ENCODE results near the gene RFC3.

The RFC3 gene, protein sequence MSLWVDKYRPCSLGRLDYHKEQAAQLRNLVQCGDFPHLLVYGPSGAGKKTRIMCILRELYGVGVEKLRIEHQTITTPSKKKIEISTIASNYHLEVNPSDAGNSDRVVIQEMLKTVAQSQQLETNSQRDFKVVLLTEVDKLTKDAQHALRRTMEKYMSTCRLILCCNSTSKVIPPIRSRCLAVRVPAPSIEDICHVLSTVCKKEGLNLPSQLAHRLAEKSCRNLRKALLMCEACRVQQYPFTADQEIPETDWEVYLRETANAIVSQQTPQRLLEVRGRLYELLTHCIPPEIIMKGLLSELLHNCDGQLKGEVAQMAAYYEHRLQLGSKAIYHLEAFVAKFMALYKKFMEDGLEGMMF

GRCh38 chr13:33817901-33818706 lies at the start of gene RFC3:
TSS of gene RFC3 (plus strand) at chr13:33818149. CDS start at chr13:33818179, 30 bp downstream.
- Histone ChIP-seq H3K27ac (peak within 1 kb of the TSS; percentile 53), H3K4me3 (ENCODE audit: low read depth in 1 of 2, low read length in 1 of 2) (peak within 1 kb of the TSS; percentile 74 to 81), H3K36me3 (peaks cover 4% of the 10 kb centered on the region), H3K4me1 (ENCODE audit: control insufficient read depth in 1 of 2, insufficient read depth in 1 of 2, low read depth in 1 of 2, low read length in 1 of 2) (peaks cover 10 to 11% of the 10 kb centered on the region in 2 experiments), H3K9me3 (no peaks in the 10 kb centered on the region), H3K27me3 (peaks cover 18% of the 10 kb centered on the region)
- TF ChIP-seq, protein P1, sequence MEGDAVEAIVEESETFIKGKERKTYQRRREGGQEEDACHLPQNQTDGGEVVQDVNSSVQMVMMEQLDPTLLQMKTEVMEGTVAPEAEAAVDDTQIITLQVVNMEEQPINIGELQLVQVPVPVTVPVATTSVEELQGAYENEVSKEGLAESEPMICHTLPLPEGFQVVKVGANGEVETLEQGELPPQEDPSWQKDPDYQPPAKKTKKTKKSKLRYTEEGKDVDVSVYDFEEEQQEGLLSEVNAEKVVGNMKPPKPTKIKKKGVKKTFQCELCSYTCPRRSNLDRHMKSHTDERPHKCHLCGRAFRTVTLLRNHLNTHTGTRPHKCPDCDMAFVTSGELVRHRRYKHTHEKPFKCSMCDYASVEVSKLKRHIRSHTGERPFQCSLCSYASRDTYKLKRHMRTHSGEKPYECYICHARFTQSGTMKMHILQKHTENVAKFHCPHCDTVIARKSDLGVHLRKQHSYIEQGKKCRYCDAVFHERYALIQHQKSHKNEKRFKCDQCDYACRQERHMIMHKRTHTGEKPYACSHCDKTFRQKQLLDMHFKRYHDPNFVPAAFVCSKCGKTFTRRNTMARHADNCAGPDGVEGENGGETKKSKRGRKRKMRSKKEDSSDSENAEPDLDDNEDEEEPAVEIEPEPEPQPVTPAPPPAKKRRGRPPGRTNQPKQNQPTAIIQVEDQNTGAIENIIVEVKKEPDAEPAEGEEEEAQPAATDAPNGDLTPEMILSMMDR (IDR thresholded peaks at IDR 0.05): peak; percentile 15

GRCh38 chr13:33771296-33771695 lies 46.7 kb upstream of the RFC3 start:
- Histone ChIP-seq H3K27me3 (no peaks in the 10 kb centered on the region), H3K9me3 (no peaks in the 10 kb centered on the region), H3K4me1 (ENCODE audit: control insufficient read depth in 1 of 2, insufficient read depth in 1 of 2, low read depth in 1 of 2, low read length in 1 of 2) (no peaks in the 10 kb centered on the region), H3K4me3 (ENCODE audit: low read depth in 1 of 2, low read length in 1 of 2) (no peak overlapping the region), H3K27ac (no peak overlapping the region), H3K36me3 (no peaks in the 10 kb centered on the region)
- TF ChIP-seq, protein P1 (IDR thresholded peaks at IDR 0.05): no peak

DNA sequence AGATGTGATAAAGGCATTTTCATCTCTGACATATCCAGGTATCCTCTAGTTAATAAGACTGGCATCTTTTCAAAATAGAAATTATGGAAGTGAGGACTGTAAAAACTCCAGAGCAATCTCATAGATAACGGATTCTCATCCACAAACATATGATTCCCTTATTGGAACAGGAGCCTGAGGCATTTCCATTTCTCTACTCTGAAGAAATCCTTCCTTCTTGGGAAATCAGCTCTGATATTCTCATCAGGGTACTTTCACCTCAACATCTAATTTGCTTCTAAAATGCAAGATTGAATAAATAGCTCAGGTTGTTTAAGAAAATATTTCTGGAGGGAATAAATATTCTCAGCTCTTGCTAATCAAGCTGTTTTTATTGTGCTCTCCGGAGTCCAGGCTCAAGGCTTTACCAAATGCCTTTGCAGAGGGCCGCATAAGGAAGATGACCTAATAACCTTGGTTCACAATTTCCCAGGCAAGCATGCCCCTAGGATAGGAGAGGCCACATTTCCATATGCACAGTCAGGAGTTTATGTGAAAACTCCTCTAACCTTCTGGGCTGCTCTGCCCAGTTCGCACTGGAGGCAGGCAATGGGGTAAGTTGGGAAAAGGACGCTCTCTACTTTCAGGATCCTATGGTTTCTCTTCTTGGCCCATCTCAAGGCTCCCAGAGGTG lies 44.0 kb upstream of the RFC3 start:
- H3K27me3 ChIP-seq: no peaks in the 10 kb centered on the region
- no peak overlapping the region for H3K27ac ChIP-seq
- H3K4me1 ChIP-seq (ENCODE audit: control insufficient read depth in 1 of 2, insufficient read depth in 1 of 2, low read depth in 1 of 2, low read length in 1 of 2): no peaks in the 10 kb centered on the region
- no peaks in the 10 kb centered on the region for H3K9me3 ChIP-seq
- TF ChIP-seq, protein P1 (IDR thresholded peaks at IDR 0.05): no peak
- H3K36me3 ChIP-seq: no peaks in the 10 kb centered on the region
- H3K4me3 ChIP-seq (ENCODE audit: low read depth in 1 of 2, low read length in 1 of 2): no peak overlapping the region

- Histone ChIP-seq H3K9me3 (no peaks in the 10 kb centered on the region), H3K27ac (no peak overlapping the region), H3K27me3 (no peaks in the 10 kb centered on the region)
These were observed 42.4 kb upstream of the RFC3 start for GRCh38 chr13:33775339-33776108.

More at GRCh38 chr13:33775339-33776108, 42.4 kb upstream of the RFC3 start:
- no peaks in the 10 kb centered on the region for H3K4me1 ChIP-seq (ENCODE audit: control insufficient read depth in 1 of 2, insufficient read depth in 1 of 2, low read depth in 1 of 2, low read length in 1 of 2)
- H3K36me3 ChIP-seq: no peaks in the 10 kb centered on the region
- H3K4me3 ChIP-seq (ENCODE audit: low read depth in 1 of 2, low read length in 1 of 2): no peak overlapping the region
- TF ChIP-seq, protein P1 (IDR thresholded peaks at IDR 0.05): no peak

All from neutrophil (primary cell).